GM12878 (cell line): Measurements from ENCODE around the gene DQX1. TPM values are rescaled to one million over a fixed set of nuclear protein-coding genes. Genes with fewer than 3 reads are reported as not detected.

Experiments
- BCL11A ChIP-seq: IDR thresholded peaks from 2 replicates; pipeline ENCODE4 v1.6.1; 2011; ENCODE audit warnings: low read depth, low read length
- CBFB ChIP-seq: IDR thresholded peaks from 2 replicates; pipeline ENCODE4 v1.6.1; 2016; ENCODE audit warnings: antibody characterized with exemption, low read depth
- GATAD2B ChIP-seq: fragments of 450-650 bp; conservative IDR thresholded peaks from 2 replicates; pipeline ENCODE4 v1.6.1; 2017; ENCODE audit warnings: low read depth, mild to moderate bottlenecking, moderate library complexity
- IKZF2 ChIP-seq, 2 experiments: fragments of 450-650 bp; IDR thresholded peaks; 2 replicates each; pipeline ENCODE4 v1.6.1; 2017; ENCODE audit warnings: mild to moderate bottlenecking in 2 of 2, moderate library complexity in 2 of 2
- LARP7 ChIP-seq: fragments of 450-650 bp; IDR thresholded peaks from 2 replicates; pipeline ENCODE4 v1.6.1; 2017; ENCODE audit warnings: mild to moderate bottlenecking
- MLLT1 ChIP-seq: fragments of 450-650 bp; IDR thresholded peaks from 2 replicates; pipeline ENCODE4 v1.6.1; 2016; ENCODE audit warnings: mild to moderate bottlenecking
- MXI1 ChIP-seq: fragments of 150-350 bp; IDR thresholded peaks from 2 replicates; pipeline ENCODE4 v1.6.1; 2011; ENCODE audit warnings: low read depth, mild to moderate bottlenecking, inconsistent platforms, low read length, improper control_type of control experiment
- POU2F2 ChIP-seq: IDR thresholded peaks from 3 replicates; pipeline ENCODE4 v1.6.1; 2011; ENCODE audit warnings: low read depth, mild to moderate bottlenecking, low read length, borderline replicate concordance
- RCOR1 ChIP-seq: conservative IDR thresholded peaks from 2 replicates; pipeline ENCODE4 v1.6.1; 2012; ENCODE audit warnings: low read depth, low read length, improper control_type of control experiment
- TCF3 ChIP-seq: IDR thresholded peaks from 2 replicates; pipeline ENCODE4 v1.6.1; 2012; ENCODE audit warnings: low read depth, mild to moderate bottlenecking, low read length, borderline replicate concordance; ENCODE audit not compliant: insufficient read depth
- ZNF207 ChIP-seq: fragments of 450-650 bp; IDR thresholded peaks from 2 replicates; pipeline ENCODE4 v1.6.1; 2014; ENCODE audit warnings: antibody characterized with exemption, mild to moderate bottlenecking, borderline replicate concordance
- polyA plus RNA-seq, 11 experiments: library from polyadenylated mRNA; depleted of rRNA in 4 of 11; unstranded in 6 of 11; stranded (reverse) in 5 of 11; fragments of >200 nt; fragmentation: Nextera tagmentation in 4 of 11; fragmentation: Illumina TruSeq in 1 of 11; extraction: Ambion mirVana in 4 of 11; extraction: Trizol in 1 of 11; gene quantifications; 1 replicate in 1 of 11; 2 replicates in 10 of 11; pipeline versions ENCODE4 v1.2.1 to v1.2.3, GENCODE V29; 2011 to 2016; ENCODE audit warnings: inconsistent platforms in 2 of 11, missing spikeins in 2 of 11, low read depth in 1 of 11
- total RNA-seq, 4 experiments: library from RNA; depleted of rRNA in 3 of 4; stranded (reverse); fragments of >200 nt in 3 of 4; fragmentation: Illumina TruSeq in 1 of 4; extraction: Trizol in 1 of 4; gene quantifications; 2 replicates each; pipeline versions ENCODE4 v1.2.1 to v1.2.3, GENCODE V29; 2013 to 2021
- TF ChIP-seq, protein P1 (sequence below): IDR thresholded peaks from 2 replicates; pipeline ENCODE4 v1.6.1; 2012; ENCODE audit warnings: low read length, inconsistent platforms

DQX1 gene
- total and polyA plus RNA-seq, 10 of the 15 experiments (the other 5 are each of a cell fraction or from before 2014, with no cell fraction given) = 0.34 to 2.1 (median 0.86) TPM

- no peak; the same call in 1 of the 2 replicates for TF ChIP-seq ZNF207
- TF ChIP-seq MLLT1 = peak; percentile 74; the same call in 1 of the 2 replicates
- no peak for TF ChIP-seq RCOR1
- no peak; the same call in none of the 2 replicates for TF ChIP-seq MXI1
- TF ChIP-seq TCF3 = peak; percentile 58; the same call in 1 of the 2 replicates
- TF ChIP-seq POU2F2 = 0 out of 3 replicates have a peak, but pooled peaks have one; percentile 9
- 0 out of 2 replicates have a peak, but pooled peaks have one; percentile 19 for TF ChIP-seq CBFB
- TF ChIP-seq, protein P1, sequence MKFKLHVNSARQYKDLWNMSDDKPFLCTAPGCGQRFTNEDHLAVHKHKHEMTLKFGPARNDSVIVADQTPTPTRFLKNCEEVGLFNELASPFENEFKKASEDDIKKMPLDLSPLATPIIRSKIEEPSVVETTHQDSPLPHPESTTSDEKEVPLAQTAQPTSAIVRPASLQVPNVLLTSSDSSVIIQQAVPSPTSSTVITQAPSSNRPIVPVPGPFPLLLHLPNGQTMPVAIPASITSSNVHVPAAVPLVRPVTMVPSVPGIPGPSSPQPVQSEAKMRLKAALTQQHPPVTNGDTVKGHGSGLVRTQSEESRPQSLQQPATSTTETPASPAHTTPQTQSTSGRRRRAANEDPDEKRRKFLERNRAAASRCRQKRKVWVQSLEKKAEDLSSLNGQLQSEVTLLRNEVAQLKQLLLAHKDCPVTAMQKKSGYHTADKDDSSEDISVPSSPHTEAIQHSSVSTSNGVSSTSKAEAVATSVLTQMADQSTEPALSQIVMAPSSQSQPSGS = no peak
- TF ChIP-seq GATAD2B = peak; percentile 71; the same call in 1 of the 2 replicates
- peak; percentile 43; the same call in 1 of the 2 replicates for TF ChIP-seq BCL11A
- 0 out of 2 replicates have a peak, but pooled peaks have one; percentile 46 for TF ChIP-seq LARP7
- TF ChIP-seq IKZF2 (IDR thresholded peaks at IDR 0.05) = peak in 1 of 2 experiments; percentile 61; a peak in 3 of 4 replicates
These were observed 26.2 kb upstream of the DQX1 start (continued) for GRCh38 chr2:74551942-74552913.
